Glutamatergic neuron (in vitro differentiated cells): Measurements from ENCODE around the gene GPR25. TPM values are rescaled to one million over a fixed set of nuclear protein-coding genes. Genes with fewer than 3 reads are reported as not detected.

Source experiments
- DNase-seq: peaks from one replicate; pipeline ENCODE4 v3.0.0; 2022
- H3K27ac Mint-ChIP-seq: one replicate; pipeline ENCODE4 v1.8.0; 2020; ENCODE audit warnings: mild to moderate bottlenecking, mixed read lengths, inconsistent platforms; ENCODE audit not compliant: unreplicated experiment
- H3K27me3 Mint-ChIP-seq: one replicate; pipeline ENCODE4 v1.8.0; 2020; ENCODE audit warnings: mild to moderate bottlenecking, moderate library complexity, mixed read lengths, inconsistent platforms; ENCODE audit not compliant: unreplicated experiment
- H3K36me3 Mint-ChIP-seq: one replicate; pipeline ENCODE4 v1.8.0; 2020; ENCODE audit warnings: mild to moderate bottlenecking, mixed read lengths, inconsistent platforms; ENCODE audit not compliant: unreplicated experiment
- H3K4me1 Mint-ChIP-seq: one replicate; pipeline ENCODE4 v1.8.0; 2020; ENCODE audit warnings: mild to moderate bottlenecking, low read depth, mixed read lengths, inconsistent platforms; ENCODE audit not compliant: unreplicated experiment
- H3K4me3 Mint-ChIP-seq: one replicate; pipeline ENCODE4 v1.8.0; 2020; ENCODE audit warnings: mild to moderate bottlenecking, mixed read lengths, inconsistent platforms; ENCODE audit not compliant: unreplicated experiment
- H3K9me3 Mint-ChIP-seq: one replicate; pipeline ENCODE4 v1.8.0; 2020; ENCODE audit warnings: mild to moderate bottlenecking, moderate library complexity, mixed read lengths, inconsistent platforms; ENCODE audit not compliant: unreplicated experiment
- total RNA-seq: library from RNA; stranded (reverse); fragmentation: NEBNext Ultra II Directional; extraction: Animal tissue kit (Norgen Biotek cat#: 25700); gene quantifications from one replicate; pipeline ENCODE4 v1.2.1, GENCODE V29; 2021; ENCODE audit not compliant: unreplicated experiment
- TF ChIP-seq, protein P1 (sequence below): fragments of 200-600 bp; sonication (generic); IDR thresholded peaks from one replicate; pipeline ENCODE4 v1.5.0; 2021; ENCODE audit not compliant: partially characterized antibody, unreplicated experiment

The GPR25 gene
- total RNA-seq, 1 donor from 2014 or later, result not detected

GRCh38 chr1:200923601-200924000 lies 50.8 kb downstream of the GPR25 start:
- Mint-ChIP-seq H3K4me1 (no peaks in the 10 kb centered on the region), H3K4me3 (no peak overlapping the region), H3K9me3 (no peaks in the 10 kb centered on the region), H3K27me3 (peaks cover 6% of the 10 kb centered on the region), H3K27ac (no peak overlapping the region), H3K36me3 (no peaks in the 10 kb centered on the region)
- TF ChIP-seq, protein P1, sequence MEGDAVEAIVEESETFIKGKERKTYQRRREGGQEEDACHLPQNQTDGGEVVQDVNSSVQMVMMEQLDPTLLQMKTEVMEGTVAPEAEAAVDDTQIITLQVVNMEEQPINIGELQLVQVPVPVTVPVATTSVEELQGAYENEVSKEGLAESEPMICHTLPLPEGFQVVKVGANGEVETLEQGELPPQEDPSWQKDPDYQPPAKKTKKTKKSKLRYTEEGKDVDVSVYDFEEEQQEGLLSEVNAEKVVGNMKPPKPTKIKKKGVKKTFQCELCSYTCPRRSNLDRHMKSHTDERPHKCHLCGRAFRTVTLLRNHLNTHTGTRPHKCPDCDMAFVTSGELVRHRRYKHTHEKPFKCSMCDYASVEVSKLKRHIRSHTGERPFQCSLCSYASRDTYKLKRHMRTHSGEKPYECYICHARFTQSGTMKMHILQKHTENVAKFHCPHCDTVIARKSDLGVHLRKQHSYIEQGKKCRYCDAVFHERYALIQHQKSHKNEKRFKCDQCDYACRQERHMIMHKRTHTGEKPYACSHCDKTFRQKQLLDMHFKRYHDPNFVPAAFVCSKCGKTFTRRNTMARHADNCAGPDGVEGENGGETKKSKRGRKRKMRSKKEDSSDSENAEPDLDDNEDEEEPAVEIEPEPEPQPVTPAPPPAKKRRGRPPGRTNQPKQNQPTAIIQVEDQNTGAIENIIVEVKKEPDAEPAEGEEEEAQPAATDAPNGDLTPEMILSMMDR, result no peak
- no peak for DNase-seq

Other genes starting within 250 kb of the GPR25 start
- gene DDX59, start 203.1 kb upstream of the GPR25 start, total RNA-seq, result 10.6 TPM
- 51.1 TPM for gene CAMSAP2, start 134.1 kb upstream of the GPR25 start, total RNA-seq
- gene INAVA, start 21.9 kb downstream of the GPR25 start, total RNA-seq, result 2.4 TPM
- 51.1 TPM for gene KIF21B, start 150.7 kb downstream of the GPR25 start, total RNA-seq
- 0.07 TPM for gene CACNA1S, start 239.4 kb downstream of the GPR25 start, total RNA-seq